GM12878 (cell line): ENCODE results near the gene FOXP1. TPM values are rescaled to one million over a fixed set of nuclear protein-coding genes. Genes with fewer than 3 reads are reported as not detected.

ENCODE experiments used
- ATAC-seq: fragments of 200-7000 bp; cut with Tn5 transposase; 3 replicates; pipeline ENCODE4 v1.9.1; 2020; ENCODE audit warnings: mild to moderate bottlenecking, moderate library complexity
- BruUV-seq: library from RNA; stranded (reverse); fragments of 400-500 nt; replicated peaks from 2 replicates; lab custom pipeline; 2021; lab: Mats Ljungman, UMichigan
- CTCF ChIA-PET: fragments of 300-600 bp; sonication (Branson Sonifier 250); formaldehyde crosslinking; extraction: SDS; loops from one replicate; lab custom pipeline; 2021; ENCODE audit warnings: inconsistent platforms; lab: Yijun Ruan, JAX
- POLR2A ChIA-PET: fragments of 350-600 bp; formaldehyde crosslinking; extraction: SDS; loops from one replicate; lab custom pipeline; 2021; ENCODE audit warnings: inconsistent platforms; lab: Charles Lee
- RAD21 ChIA-PET: fragments of 300-600 bp; sonication (Branson Sonifier 250); formaldehyde crosslinking; loops from one replicate; lab custom pipeline; 2023; ENCODE audit warnings: antibody characterized with exemption; ENCODE audit not compliant: unreplicated experiment; lab: Charles Lee
- SMC1A ChIA-PET: fragments of 300-600 bp; sonication (Branson Sonifier 250); formaldehyde crosslinking; loops from one replicate; lab custom pipeline; 2023; ENCODE audit not compliant: unreplicated experiment, uncharacterized antibody; lab: Charles Lee
- DNase-seq: peaks from one replicate; pipeline ENCODE4 v3.0.0-alpha.2; 2011; ENCODE audit warnings: low read depth, low spot score
- FAIRE-seq: peaks from 3 replicates; lab custom pipeline; 2011; peaks lifted over from hg19 to GRCh38; lab: Jason Lieb, UNC
- H2AFZ ChIP-seq: 2 replicates; pipeline ENCODE4 v1.6.0; 2011; ENCODE audit warnings: low read depth, low read length, control low read depth; ENCODE audit not compliant: control insufficient read depth
- H3K27ac ChIP-seq: 2 replicates; pipeline ENCODE4 v1.5.1; 2011; ENCODE audit warnings: control low read depth; ENCODE audit not compliant: control insufficient read depth, insufficient read depth
- H3K27me3 ChIP-seq, 2 experiments: replicated peaks in 1 of 2; 2 replicates each; pipeline versions ENCODE4 v1.6.0 to v1.6.1; 2011; ENCODE audit warnings: low read length in 1 of 2; ENCODE audit not compliant: control insufficient read depth in 2 of 2, insufficient read depth in 2 of 2
- H3K36me3 ChIP-seq, 2 experiments: 2 replicates each; pipeline ENCODE4 v1.5.1; 2011; ENCODE audit warnings: low read length in 1 of 2; ENCODE audit not compliant: control insufficient read depth in 2 of 2, insufficient read depth in 2 of 2
- H3K4me1 ChIP-seq: 2 replicates; pipeline ENCODE4 v1.6.1; 2011; ENCODE audit warnings: mild to moderate bottlenecking, low read length, moderate library complexity, mixed read lengths; ENCODE audit not compliant: control insufficient read depth, insufficient read depth
- H3K4me2 ChIP-seq: 2 replicates; pipeline ENCODE4 v1.6.0; 2011; ENCODE audit warnings: control low read depth; ENCODE audit not compliant: control insufficient read depth, insufficient read depth
- H3K4me3 ChIP-seq: fragments of 200-600 bp; sonication (generic); 2 replicates; pipeline ENCODE4 v1.5.1; 2016
- H3K79me2 ChIP-seq: 2 replicates; pipeline ENCODE4 v1.6.0; 2011; ENCODE audit warnings: low read length; ENCODE audit not compliant: control insufficient read depth, insufficient read depth
- H3K9ac ChIP-seq: 2 replicates; pipeline ENCODE4 v1.8.0; 2011; ENCODE audit warnings: low read length, control low read depth, mixed read lengths; ENCODE audit not compliant: control insufficient read depth, insufficient read depth
- H3K9me3 ChIP-seq: replicated peaks from 3 replicates; pipeline ENCODE4 v1.5.1; 2011; ENCODE audit warnings: mild to moderate bottlenecking, low read length; ENCODE audit not compliant: control insufficient read depth, insufficient read depth
- H4K20me1 ChIP-seq: 2 replicates; pipeline ENCODE4 v1.6.0; 2011; ENCODE audit not compliant: control insufficient read depth, insufficient read depth
- CHD4 ChIP-seq: fragments of 200-600 bp; sonication (generic); IDR thresholded peaks from 2 replicates; pipeline ENCODE4 v1.6.1; 2016; ENCODE audit warnings: mild to moderate bottlenecking
- ETV6 ChIP-seq, 2 experiments: fragments of 450-650 bp in 1 of 2; IDR thresholded peaks in 1 of 2; conservative IDR thresholded peaks in 1 of 2; 2 replicates each; pipeline ENCODE4 v1.6.1; 2014; ENCODE audit warnings: antibody characterized with exemption in 1 of 2, borderline replicate concordance in 1 of 2, low read depth in 1 of 2, mild to moderate bottlenecking in 1 of 2, moderate library complexity in 1 of 2
- FOS ChIP-seq: IDR thresholded peaks from 3 replicates; pipeline ENCODE4 v1.6.1; 2011; ENCODE audit warnings: borderline replicate concordance; ENCODE audit not compliant: insufficient read length; ENCODE audit errors: extremely low read depth
- FOXM1 ChIP-seq: IDR thresholded peaks from 2 replicates; pipeline ENCODE4 v1.6.1; 2012; ENCODE audit warnings: low read depth, mild to moderate bottlenecking, inconsistent platforms, low read length, moderate library complexity
- MXI1 ChIP-seq: fragments of 150-350 bp; IDR thresholded peaks from 2 replicates; pipeline ENCODE4 v1.6.1; 2011; ENCODE audit warnings: low read depth, mild to moderate bottlenecking, inconsistent platforms, low read length, improper control_type of control experiment
- NFIC ChIP-seq: IDR thresholded peaks from 2 replicates; pipeline ENCODE4 v1.6.1; 2012; ENCODE audit warnings: low read depth, mild to moderate bottlenecking, inconsistent platforms, low read length, moderate library complexity
- RB1 ChIP-seq: fragments of 450-650 bp; formaldehyde crosslinking; IDR thresholded peaks from 2 replicates; pipeline ENCODE4 v1.6.1; 2017; ENCODE audit warnings: mild to moderate bottlenecking, borderline replicate concordance
- RELB ChIP-seq: fragments of 450-650 bp; IDR thresholded peaks from 2 replicates; pipeline ENCODE4 v1.6.1; 2017; ENCODE audit warnings: low read depth, mild to moderate bottlenecking, moderate library complexity
- SMC3 ChIP-seq: IDR thresholded peaks from 2 replicates; pipeline ENCODE4 v1.6.1; 2011; ENCODE audit warnings: low read length, improper control_type of control experiment, borderline replicate concordance
- SP1 ChIP-seq: IDR thresholded peaks from one replicate; pipeline ENCODE4 v1.6.1; 2011; ENCODE audit warnings: low read depth, low read length
- STAT1 ChIP-seq: fragments of 450-650 bp; conservative IDR thresholded peaks from 2 replicates; pipeline ENCODE4 v1.6.1; 2014; ENCODE audit warnings: antibody characterized with exemption, mild to moderate bottlenecking
- SUPT20H ChIP-seq: IDR thresholded peaks from 2 replicates; pipeline ENCODE4 v1.6.1; 2011; ENCODE audit warnings: low read depth, mild to moderate bottlenecking, low read length, moderate library complexity, borderline replicate concordance; ENCODE audit not compliant: control insufficient read depth
- TARDBP ChIP-seq: IDR thresholded peaks from 2 replicates; pipeline ENCODE4 v1.6.1; 2016; ENCODE audit warnings: borderline replicate concordance
- WGBS: methylation state at CpG from one replicate; pipeline ENCODE4 v1.1.6; 2016; ENCODE audit warnings: low lambda C conversion rate; ENCODE audit not compliant: insufficient replicate concordance, insufficient coverage; ENCODE audit errors: missing lambda C conversion rate; 5-methylcytosine and 5-hydroxymethylcytosine counted together
- in situ Hi-C: fragments of 300-500 bp; cut with MboI; formaldehyde crosslinking; loops from 9 replicates; pipeline ENCODE4 v1.14.3; 2018; ENCODE audit warnings: mixed read lengths
- intact Hi-C: fragments of 100-400 bp; cut with micrococcal nuclease; formaldehyde crosslinking; loops from one replicate; pipeline ENCODE4 v1.14.2; 2022; ENCODE audit not compliant: unreplicated experiment
- polyA plus RNA-seq, 11 experiments: library from polyadenylated mRNA; depleted of rRNA in 4 of 11; unstranded in 6 of 11; stranded (reverse) in 5 of 11; fragments of >200 nt; fragmentation: Nextera tagmentation in 4 of 11; fragmentation: Illumina TruSeq in 1 of 11; extraction: Ambion mirVana in 4 of 11; extraction: Trizol in 1 of 11; gene quantifications; 1 replicate in 1 of 11; 2 replicates in 10 of 11; pipeline versions ENCODE4 v1.2.1 to v1.2.3, GENCODE V29; 2011 to 2016; ENCODE audit warnings: inconsistent platforms in 2 of 11, missing spikeins in 2 of 11, low read depth in 1 of 11
- total RNA-seq, 4 experiments: library from RNA; depleted of rRNA in 3 of 4; stranded (reverse); fragments of >200 nt in 3 of 4; fragmentation: Illumina TruSeq in 1 of 4; extraction: Trizol in 1 of 4; gene quantifications; 2 replicates each; pipeline versions ENCODE4 v1.2.1 to v1.2.3, GENCODE V29; 2013 to 2021
- TF ChIP-seq, protein P1 (sequence below): fragments of 450-650 bp; IDR thresholded peaks from 2 replicates; pipeline ENCODE4 v1.6.1; 2017; ENCODE audit warnings: mild to moderate bottlenecking
- TF ChIP-seq, protein P2 (sequence below): fragments of 150-350 bp; IDR thresholded peaks from 2 replicates; pipeline ENCODE4 v1.6.1; 2016; ENCODE audit warnings: low read depth, low read length

FOXP1 gene
- total and polyA plus RNA-seq, 10 of the 15 experiments (the other 5 are each of a cell fraction or from before 2014, with no cell fraction given), result 0.05 to 1.6 (median 0.20) TPM; not detected in 1

GRCh38 chr3:71489315-71489761 lies 94.2 kb downstream of the FOXP1 start:
- 35% methylated on average over 9 of the region's 9 CpGs for WGBS
- in situ Hi-C loops, result no loop called here
- no peak overlapping the region for H2AFZ ChIP-seq
- H4K20me1 ChIP-seq, result no peaks in the 10 kb centered on the region
- no peaks in the 10 kb centered on the region for H3K79me2 ChIP-seq
- TF ChIP-seq RELB (no peak), TARDBP (no peak), NFIC (no peak), RB1 (no peak), MXI1 (no peak), CHD4 (no peak), ETV6 (conservative IDR thresholded peaks at IDR 0.05 in 1 of 2, IDR thresholded peaks at IDR 0.05 in 1 of 2; ENCODE audit: borderline replicate concordance in 1 of 2, low read depth in 1 of 2) (no peak), FOXM1 (no peak), FOS (no peak), STAT1 (no peak), SMC3 (no peak), SUPT20H (no peak), SP1 (no peak)
- TF ChIP-seq, protein P1, sequence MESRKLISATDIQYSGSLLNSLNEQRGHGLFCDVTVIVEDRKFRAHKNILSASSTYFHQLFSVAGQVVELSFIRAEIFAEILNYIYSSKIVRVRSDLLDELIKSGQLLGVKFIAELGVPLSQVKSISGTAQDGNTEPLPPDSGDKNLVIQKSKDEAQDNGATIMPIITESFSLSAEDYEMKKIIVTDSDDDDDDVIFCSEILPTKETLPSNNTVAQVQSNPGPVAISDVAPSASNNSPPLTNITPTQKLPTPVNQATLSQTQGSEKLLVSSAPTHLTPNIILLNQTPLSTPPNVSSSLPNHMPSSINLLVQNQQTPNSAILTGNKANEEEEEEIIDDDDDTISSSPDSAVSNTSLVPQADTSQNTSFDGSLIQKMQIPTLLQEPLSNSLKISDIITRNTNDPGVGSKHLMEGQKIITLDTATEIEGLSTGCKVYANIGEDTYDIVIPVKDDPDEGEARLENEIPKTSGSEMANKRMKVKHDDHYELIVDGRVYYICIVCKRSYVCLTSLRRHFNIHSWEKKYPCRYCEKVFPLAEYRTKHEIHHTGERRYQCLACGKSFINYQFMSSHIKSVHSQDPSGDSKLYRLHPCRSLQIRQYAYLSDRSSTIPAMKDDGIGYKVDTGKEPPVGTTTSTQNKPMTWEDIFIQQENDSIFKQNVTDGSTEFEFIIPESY, result no peak
- TF ChIP-seq, protein P2, sequence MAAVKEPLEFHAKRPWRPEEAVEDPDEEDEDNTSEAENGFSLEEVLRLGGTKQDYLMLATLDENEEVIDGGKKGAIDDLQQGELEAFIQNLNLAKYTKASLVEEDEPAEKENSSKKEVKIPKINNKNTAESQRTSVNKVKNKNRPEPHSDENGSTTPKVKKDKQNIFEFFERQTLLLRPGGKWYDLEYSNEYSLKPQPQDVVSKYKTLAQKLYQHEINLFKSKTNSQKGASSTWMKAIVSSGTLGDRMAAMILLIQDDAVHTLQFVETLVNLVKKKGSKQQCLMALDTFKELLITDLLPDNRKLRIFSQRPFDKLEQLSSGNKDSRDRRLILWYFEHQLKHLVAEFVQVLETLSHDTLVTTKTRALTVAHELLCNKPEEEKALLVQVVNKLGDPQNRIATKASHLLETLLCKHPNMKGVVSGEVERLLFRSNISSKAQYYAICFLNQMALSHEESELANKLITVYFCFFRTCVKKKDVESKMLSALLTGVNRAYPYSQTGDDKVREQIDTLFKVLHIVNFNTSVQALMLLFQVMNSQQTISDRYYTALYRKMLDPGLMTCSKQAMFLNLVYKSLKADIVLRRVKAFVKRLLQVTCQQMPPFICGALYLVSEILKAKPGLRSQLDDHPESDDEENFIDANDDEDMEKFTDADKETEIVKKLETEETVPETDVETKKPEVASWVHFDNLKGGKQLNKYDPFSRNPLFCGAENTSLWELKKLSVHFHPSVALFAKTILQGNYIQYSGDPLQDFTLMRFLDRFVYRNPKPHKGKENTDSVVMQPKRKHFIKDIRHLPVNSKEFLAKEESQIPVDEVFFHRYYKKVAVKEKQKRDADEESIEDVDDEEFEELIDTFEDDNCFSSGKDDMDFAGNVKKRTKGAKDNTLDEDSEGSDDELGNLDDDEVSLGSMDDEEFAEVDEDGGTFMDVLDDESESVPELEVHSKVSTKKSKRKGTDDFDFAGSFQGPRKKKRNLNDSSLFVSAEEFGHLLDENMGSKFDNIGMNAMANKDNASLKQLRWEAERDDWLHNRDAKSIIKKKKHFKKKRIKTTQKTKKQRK, result no peak
- RAD21 ChIA-PET, result no interaction called here
- SMC1A ChIA-PET, result no interaction called here
- no TSS peak for BruUV-seq
- no peak overlapping the region for H3K9ac ChIP-seq
- H3K27me3 ChIP-seq, result no peaks in the 10 kb centered on the region
- H3K4me3 ChIP-seq, result no peak overlapping the region
- DNase-seq (no peak), FAIRE-seq (no peak), ATAC-seq (no peak)
- intact Hi-C loops, result no loop called here
- CTCF ChIA-PET, result no interaction called here
- no peak overlapping the region for H3K27ac ChIP-seq
- POLR2A ChIA-PET, result no interaction called here
- peaks cover 2% of the 10 kb centered on the region; the same call in 1 of the 3 replicates for H3K9me3 ChIP-seq
- no peaks in the 10 kb centered on the region for H3K4me1 ChIP-seq
- H3K4me2 ChIP-seq, result no peak overlapping the region
- no peaks in the 10 kb centered on the region for H3K36me3 ChIP-seq
